HEK293T (cell line): ENCODE results near the gene INHBA.

Experiments
- ELF4 ChIP-seq: fragments of 450-650 bp; IDR thresholded peaks from 2 replicates; pipeline ENCODE4 v1.6.1; 2017; ENCODE audit warnings: antibody characterized with exemption
- FOXA1 ChIP-seq: fragments of 450-650 bp; IDR thresholded peaks from 2 replicates; pipeline ENCODE4 v1.6.1; 2016; ENCODE audit warnings: mild to moderate bottlenecking
- HDGF ChIP-seq: fragments of 450-650 bp; IDR thresholded peaks from 2 replicates; pipeline ENCODE4 v1.6.1; 2017; ENCODE audit warnings: antibody characterized with exemption, borderline replicate concordance
- L3MBTL2 ChIP-seq: fragments of 450-650 bp; conservative IDR thresholded peaks from 2 replicates; pipeline ENCODE4 v1.6.1; 2016; ENCODE audit warnings: mild to moderate bottlenecking
- NFRKB ChIP-seq: fragments of 450-650 bp; IDR thresholded peaks from 2 replicates; pipeline ENCODE4 v1.6.1; 2016; ENCODE audit warnings: mild to moderate bottlenecking, moderate library complexity
- SUZ12 ChIP-seq: fragments of 450-650 bp; IDR thresholded peaks from 2 replicates; pipeline ENCODE4 v1.6.1; 2016; ENCODE audit warnings: mild to moderate bottlenecking

GRCh38 chr7:41688012-41688625 is 14.8 kb downstream of the INHBA start:
- TF ChIP-seq NFRKB (no peak), FOXA1 (no peak), ELF4 (no peak), SUZ12 (no peak), HDGF (no peak), L3MBTL2 (no peak)
